ENCODE measurements around the gene CXorf65.

Gene CXorf65

DNA sequence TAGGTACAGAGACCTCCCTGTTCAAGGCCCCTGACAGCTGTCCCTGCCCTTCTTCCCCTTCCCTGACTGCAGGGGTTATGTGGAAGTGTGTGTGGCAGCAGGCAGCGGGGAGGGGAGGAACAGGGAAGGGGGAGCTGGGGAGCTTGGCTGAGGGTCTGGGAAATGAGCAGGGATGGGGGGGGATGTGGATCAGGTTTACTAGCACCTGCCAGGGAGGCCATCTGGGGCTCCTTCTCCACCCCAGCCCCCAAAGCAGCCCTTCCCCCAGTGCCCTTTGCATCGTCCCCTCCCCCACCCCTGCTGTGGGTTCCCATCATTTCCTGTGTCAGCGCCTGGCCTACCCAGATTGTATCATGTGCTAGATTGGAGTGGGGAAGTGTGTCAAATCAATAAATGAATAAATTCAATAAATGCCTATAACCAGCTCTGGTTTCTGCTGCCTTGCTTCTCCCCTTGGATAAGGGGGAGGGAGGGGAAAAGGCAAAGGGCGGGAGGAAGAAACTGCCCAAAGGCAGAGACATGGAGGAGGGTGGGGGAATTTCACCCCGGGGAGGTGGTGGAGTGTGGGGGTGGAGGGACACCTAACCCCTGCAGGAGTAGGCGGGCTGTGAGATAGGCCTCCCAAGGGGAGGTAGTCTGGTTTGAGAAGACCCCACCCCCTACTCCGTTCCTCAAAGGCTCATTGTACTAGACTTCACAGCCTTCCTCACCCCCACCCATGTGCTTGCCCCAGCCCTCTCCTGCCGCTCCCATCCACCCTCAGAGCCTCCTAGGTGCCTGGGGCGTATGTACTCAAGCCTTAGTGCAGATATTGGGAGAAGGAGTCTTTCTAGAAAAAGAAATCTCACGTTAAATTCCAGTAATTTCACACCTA is 3.2 kb downstream of the CXorf65 start:
- no peak overlapping the region for H3K27ac ChIP-seq
- TF ChIP-seq ZFX (IDR thresholded peaks at IDR 0.05; ENCODE audit: borderline replicate concordance), result no peak
- TF ChIP-seq, protein P1, sequence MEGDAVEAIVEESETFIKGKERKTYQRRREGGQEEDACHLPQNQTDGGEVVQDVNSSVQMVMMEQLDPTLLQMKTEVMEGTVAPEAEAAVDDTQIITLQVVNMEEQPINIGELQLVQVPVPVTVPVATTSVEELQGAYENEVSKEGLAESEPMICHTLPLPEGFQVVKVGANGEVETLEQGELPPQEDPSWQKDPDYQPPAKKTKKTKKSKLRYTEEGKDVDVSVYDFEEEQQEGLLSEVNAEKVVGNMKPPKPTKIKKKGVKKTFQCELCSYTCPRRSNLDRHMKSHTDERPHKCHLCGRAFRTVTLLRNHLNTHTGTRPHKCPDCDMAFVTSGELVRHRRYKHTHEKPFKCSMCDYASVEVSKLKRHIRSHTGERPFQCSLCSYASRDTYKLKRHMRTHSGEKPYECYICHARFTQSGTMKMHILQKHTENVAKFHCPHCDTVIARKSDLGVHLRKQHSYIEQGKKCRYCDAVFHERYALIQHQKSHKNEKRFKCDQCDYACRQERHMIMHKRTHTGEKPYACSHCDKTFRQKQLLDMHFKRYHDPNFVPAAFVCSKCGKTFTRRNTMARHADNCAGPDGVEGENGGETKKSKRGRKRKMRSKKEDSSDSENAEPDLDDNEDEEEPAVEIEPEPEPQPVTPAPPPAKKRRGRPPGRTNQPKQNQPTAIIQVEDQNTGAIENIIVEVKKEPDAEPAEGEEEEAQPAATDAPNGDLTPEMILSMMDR (IDR thresholded peaks at IDR 0.05), result no peak

DNA sequence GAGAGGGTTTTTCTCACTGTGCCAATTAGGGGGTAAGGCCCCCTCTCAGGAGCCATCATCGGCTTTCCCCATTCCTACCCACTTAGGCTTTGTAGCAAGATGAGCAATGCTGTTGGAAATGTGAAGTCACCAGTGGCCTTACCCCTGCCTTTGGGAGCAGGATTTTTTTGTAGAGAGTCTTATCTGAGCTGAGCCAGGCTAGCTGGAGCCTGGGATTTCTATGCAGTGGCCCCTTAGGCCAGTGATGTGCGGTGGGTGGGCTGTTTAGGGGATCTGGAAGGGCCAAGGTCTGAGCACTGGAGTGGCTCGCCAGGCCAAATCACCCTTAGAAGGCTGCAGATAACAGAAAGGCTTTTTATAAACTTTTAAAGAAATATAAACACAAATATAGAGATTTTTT is 4.2 kb downstream of the CXorf65 start:
- H3K27ac ChIP-seq, result no peak overlapping the region
- TF ChIP-seq, protein P1 (IDR thresholded peaks at IDR 0.05), result no peak
- no peak for TF ChIP-seq ZFX (IDR thresholded peaks at IDR 0.05; ENCODE audit: borderline replicate concordance)

DNA sequence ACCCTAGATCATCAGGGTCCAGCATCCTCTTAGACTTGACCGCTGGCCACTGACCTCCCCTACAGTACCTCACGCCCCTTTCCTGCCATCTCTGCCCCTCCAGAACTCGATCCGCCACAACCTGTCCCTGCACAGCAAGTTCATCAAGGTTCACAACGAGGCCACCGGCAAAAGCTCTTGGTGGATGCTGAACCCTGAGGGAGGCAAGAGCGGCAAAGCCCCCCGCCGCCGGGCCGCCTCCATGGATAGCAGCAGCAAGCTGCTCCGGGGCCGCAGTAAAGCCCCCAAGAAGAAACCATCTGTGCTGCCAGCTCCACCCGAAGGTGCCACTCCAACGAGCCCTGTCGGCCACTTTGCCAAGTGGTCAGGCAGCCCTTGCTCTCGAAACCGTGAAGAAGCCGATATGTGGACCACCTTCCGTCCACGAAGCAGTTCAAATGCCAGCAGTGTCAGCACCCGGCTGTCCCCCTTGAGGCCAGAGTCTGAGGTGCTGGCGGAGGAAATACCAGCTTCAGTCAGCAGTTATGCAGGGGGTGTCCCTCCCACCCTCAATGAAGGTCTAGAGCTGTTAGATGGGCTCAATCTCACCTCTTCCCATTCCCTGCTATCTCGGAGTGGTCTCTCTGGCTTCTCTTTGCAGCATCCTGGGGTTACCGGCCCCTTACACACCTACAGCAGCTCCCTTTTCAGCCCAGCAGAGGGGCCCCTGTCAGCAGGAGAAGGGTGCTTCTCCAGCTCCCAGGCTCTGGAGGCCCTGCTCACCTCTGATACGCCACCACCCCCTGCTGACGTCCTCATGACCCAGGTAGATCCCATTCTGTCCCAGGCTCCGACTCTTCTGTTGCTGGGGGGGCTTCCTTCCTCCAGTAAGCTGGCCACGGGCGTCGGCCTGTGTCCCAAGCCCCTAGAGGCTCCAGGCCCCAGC is 5.7 kb downstream of the CXorf65 start:
- H3K27ac ChIP-seq, result no peak overlapping the region
- TF ChIP-seq, protein P1 (IDR thresholded peaks at IDR 0.05), result no peak
- no peak for TF ChIP-seq ZFX (IDR thresholded peaks at IDR 0.05; ENCODE audit: borderline replicate concordance)

DNA sequence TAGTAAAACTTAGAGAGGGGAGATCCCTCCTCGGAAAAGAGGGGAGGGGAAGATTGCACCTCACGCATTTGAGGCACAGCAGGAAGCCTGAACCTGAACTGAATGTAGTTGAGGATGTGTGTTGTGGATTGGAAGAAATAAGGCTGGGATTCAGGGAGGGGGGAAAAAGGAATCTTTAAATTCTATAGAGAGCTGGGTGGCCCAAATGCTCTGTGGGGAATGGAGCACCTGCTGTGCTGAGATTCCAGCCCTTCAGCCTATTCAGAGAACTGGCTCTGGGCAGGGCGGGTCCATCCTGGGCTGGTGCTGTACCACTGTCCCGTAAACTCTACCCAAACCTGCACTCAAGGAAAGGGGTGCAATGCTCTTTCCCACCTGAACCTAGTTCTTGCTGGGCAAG is 6.8 kb downstream of the CXorf65 start:
- TF ChIP-seq ZFX (IDR thresholded peaks at IDR 0.05; ENCODE audit: borderline replicate concordance), result no peak
- TF ChIP-seq, protein P1 (IDR thresholded peaks at IDR 0.05), result no peak
- H3K27ac ChIP-seq, result no peak overlapping the region

DNA sequence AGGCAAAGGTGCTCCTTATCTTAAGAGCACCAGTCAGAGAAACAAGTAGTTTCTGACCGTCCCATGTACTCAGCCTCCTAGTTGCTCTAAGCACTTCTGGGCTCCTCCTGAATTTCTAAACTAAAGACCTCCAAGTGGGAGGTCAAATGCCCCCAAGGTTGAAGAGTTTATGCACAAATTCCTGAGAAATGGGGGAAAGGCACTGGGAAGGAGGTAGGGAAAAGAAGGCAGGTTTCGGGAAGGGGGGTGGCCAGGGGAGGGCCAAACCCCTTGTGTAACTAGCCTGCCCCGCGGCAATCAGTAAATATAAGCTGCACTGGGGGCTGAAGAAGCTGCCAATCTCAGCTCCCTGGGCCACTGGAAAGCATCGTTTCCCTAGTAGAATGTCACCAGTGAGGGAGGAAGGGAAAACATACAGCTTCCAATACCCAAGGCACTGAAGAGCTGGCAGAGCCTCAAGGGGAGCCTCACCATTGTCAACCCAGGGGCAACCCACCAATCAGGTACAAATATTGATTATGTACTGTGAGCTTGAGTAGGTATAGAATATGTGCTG is 7.5 kb downstream of the CXorf65 start:
- no peak overlapping the region for H3K27ac ChIP-seq
- TF ChIP-seq, protein P1 (IDR thresholded peaks at IDR 0.05), result no peak
- TF ChIP-seq ZFX (IDR thresholded peaks at IDR 0.05; ENCODE audit: borderline replicate concordance), result no peak

DNA sequence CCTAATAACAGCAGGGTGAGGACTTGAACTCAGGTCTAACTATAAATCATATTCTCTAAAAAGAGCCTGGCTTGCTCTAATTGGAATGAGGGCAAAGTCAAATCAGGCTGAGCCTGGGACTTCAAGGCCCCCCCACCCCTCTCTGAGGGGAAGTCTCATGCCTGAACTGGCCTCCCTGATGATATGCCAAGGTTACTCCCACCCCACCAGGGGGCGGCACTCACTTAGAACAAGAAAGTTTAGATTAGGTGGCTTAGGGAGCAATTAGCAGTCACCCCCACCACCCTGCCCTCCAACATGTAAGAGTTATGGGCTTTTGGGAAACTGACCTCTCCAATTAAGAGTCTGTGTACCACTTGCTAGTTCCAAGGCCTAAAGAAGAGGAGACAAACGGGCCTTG is 8.2 kb downstream of the CXorf65 start:
- no peak overlapping the region for H3K27ac ChIP-seq
- no peak for TF ChIP-seq ZFX (IDR thresholded peaks at IDR 0.05; ENCODE audit: borderline replicate concordance)
- TF ChIP-seq, protein P1 (IDR thresholded peaks at IDR 0.05), result peak; percentile 39

All from 22Rv1 (cell line).